ENCODE measurements around the gene PYGL.

- TF ChIP-seq CTCF (IDR thresholded peaks at IDR 0.05; ENCODE audit: insufficient read depth, low read length) = no peak
- no peak for TF ChIP-seq POLR2AphosphoS5 (IDR thresholded peaks at IDR 0.05; ENCODE audit: low read depth)
- TF ChIP-seq GABPA (IDR thresholded peaks at IDR 0.05; ENCODE audit: low read depth) = no peak
These were observed 33.7 kb upstream of the PYGL start for GRCh38 chr14:50977863-50978528.

All from HL-60 (cell line).